ENCODE results near the gene TP53TG5.

The TP53TG5 gene

DNA sequence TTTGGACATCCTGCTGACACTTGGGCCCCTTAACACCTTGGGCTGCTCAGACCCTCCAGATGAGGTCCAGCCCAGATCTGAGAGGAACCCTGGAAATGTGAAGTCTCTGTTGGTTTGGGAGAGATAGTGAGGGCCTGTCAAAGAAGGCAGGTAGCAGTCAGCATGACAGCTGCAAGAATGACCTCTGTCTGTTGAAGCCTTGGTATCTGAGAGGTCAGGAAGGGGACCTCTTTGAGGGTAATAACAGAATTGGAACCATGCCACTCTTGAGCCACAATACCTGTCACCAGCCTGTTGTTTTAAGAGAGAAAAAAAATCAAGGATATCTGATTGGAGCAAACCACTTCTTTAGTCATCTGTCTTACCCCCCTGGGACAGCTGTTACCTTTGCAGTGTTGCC, 11.0 kb downstream of the TP53TG5 start:
- H3K27ac ChIP-seq (ENCODE audit: low read depth, low read length): no peak overlapping the region
- no peaks in the 10 kb centered on the region for H3K27me3 ChIP-seq (ENCODE audit: insufficient read depth, low read length, poor library complexity)
- no peak overlapping the region for H3K56ac ChIP-seq (ENCODE audit: low read length)
- no peak overlapping the region for H2BK15ac ChIP-seq (replicated peaks; ENCODE audit: low read depth)
- H3K4me1 ChIP-seq (ENCODE audit: control insufficient read depth, low read depth, low read length): peaks cover 5% of the 10 kb centered on the region
- peaks cover 2% of the 10 kb centered on the region for H3K36me3 ChIP-seq (ENCODE audit: control insufficient read depth, insufficient read depth, low read length)
- no peak overlapping the region for H3K23ac ChIP-seq (ENCODE audit: low read length)
- H3K79me2 ChIP-seq (ENCODE audit: control insufficient read depth, insufficient read depth, low read length): peaks cover 8% of the 10 kb centered on the region
- no peak overlapping the region for H3K18ac ChIP-seq (ENCODE audit: low read length)
- peaks cover 17% of the 10 kb centered on the region for H3K79me1 ChIP-seq (ENCODE audit: low read length)
- no peak overlapping the region for H4K5ac ChIP-seq (ENCODE audit: low read length)
- no peak overlapping the region for H2BK5ac ChIP-seq (ENCODE audit: low read length)
- H2BK120ac ChIP-seq (ENCODE audit: low read depth, low read length): no peak overlapping the region
- H3K4me2 ChIP-seq (ENCODE audit: low read length): no peak overlapping the region
- DNase-seq: no peak
- no peak overlapping the region for H2AK5ac ChIP-seq (ENCODE audit: low read length)
- H3K9ac ChIP-seq (ENCODE audit: low read length): no peak overlapping the region
- H4K8ac ChIP-seq (ENCODE audit: low read depth, low read length): no peak overlapping the region
- no peak overlapping the region for H3K4me3 ChIP-seq (ENCODE audit: low read length)
- no peak overlapping the region for H3K4ac ChIP-seq (ENCODE audit: low read depth, low read length)

DNA sequence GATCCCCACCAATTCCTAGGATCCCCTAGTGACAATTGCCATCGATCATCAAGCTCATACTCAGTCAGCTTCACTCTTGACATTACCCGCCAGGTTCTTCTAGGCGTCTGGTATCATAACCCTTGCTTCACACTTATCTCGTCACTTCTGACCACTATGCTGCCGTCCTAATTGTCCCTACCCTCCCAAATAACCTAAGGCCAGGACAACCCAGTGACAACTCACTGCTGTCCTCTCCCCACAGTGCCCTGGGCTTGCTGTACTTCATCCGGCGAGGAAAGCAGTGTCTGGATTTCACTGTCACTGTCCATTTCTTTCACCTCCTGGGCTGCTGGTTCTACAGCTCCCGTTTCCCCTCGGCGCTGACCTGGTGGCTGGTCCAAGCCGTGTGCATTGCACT, 11.5 kb downstream of the TP53TG5 start:
- H4K5ac ChIP-seq (ENCODE audit: low read length): no peak overlapping the region
- H3K4ac ChIP-seq (ENCODE audit: low read depth, low read length): no peak overlapping the region
- no peak overlapping the region for H2BK15ac ChIP-seq (replicated peaks; ENCODE audit: low read depth)
- H3K79me2 ChIP-seq (ENCODE audit: control insufficient read depth, insufficient read depth, low read length): peaks cover 8% of the 10 kb centered on the region
- no peak overlapping the region for H3K23ac ChIP-seq (ENCODE audit: low read length)
- no peak overlapping the region for H3K27ac ChIP-seq (ENCODE audit: low read depth, low read length)
- H2BK120ac ChIP-seq (ENCODE audit: low read depth, low read length): no peak overlapping the region
- no CpG with 5 or more reads among the region's 11 CpGs for WGBS (ENCODE audit: extremely low coverage, insufficient coverage, low lambda C conversion rate)
- H3K4me2 ChIP-seq (ENCODE audit: low read length): no peak overlapping the region
- no peak overlapping the region for H3K4me3 ChIP-seq (ENCODE audit: low read length)
- DNase-seq: no peak
- H2AK5ac ChIP-seq (ENCODE audit: low read length): no peak overlapping the region
- H3K4me1 ChIP-seq (ENCODE audit: control insufficient read depth, low read depth, low read length): peaks cover 5% of the 10 kb centered on the region
- peaks cover 2% of the 10 kb centered on the region for H3K36me3 ChIP-seq (ENCODE audit: control insufficient read depth, insufficient read depth, low read length)
- H3K79me1 ChIP-seq (ENCODE audit: low read length): peaks cover 17% of the 10 kb centered on the region
- no peak overlapping the region for H3K9ac ChIP-seq (ENCODE audit: low read length)
- no peaks in the 10 kb centered on the region for H3K27me3 ChIP-seq (ENCODE audit: insufficient read depth, low read length, poor library complexity)
- no peak overlapping the region for H2BK5ac ChIP-seq (ENCODE audit: low read length)
- no peak overlapping the region for H3K18ac ChIP-seq (ENCODE audit: low read length)
- no peak overlapping the region for H3K56ac ChIP-seq (ENCODE audit: low read length)
- H4K8ac ChIP-seq (ENCODE audit: low read depth, low read length): no peak overlapping the region

DNA sequence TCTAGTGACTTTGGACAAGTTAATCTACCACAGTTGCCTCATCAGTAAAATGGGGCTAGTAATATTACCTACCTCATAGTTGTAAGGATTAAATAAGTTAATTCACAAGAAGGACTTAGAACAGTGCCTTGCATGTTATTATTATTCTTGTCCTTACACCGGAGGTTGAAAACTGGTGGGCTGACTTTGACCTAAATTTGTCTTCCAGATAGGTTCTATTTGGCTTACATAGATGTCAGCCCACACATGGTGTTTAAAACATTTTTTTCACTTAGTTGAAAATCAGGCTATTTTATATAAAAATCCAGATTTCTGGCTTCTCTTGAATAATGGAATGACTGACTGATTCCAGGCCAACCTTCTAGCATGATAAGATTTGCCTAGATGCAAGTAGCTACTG, 11.9 kb downstream of the TP53TG5 start:
- H3K79me2 ChIP-seq (ENCODE audit: control insufficient read depth, insufficient read depth, low read length): peaks cover 8% of the 10 kb centered on the region
- H3K4me2 ChIP-seq (ENCODE audit: low read length): no peak overlapping the region
- H2BK15ac ChIP-seq (replicated peaks; ENCODE audit: low read depth): no peak overlapping the region
- no peak overlapping the region for H2AK5ac ChIP-seq (ENCODE audit: low read length)
- no peak overlapping the region for H4K5ac ChIP-seq (ENCODE audit: low read length)
- H2BK5ac ChIP-seq (ENCODE audit: low read length): no peak overlapping the region
- no peak overlapping the region for H3K56ac ChIP-seq (ENCODE audit: low read length)
- no peak overlapping the region for H3K4ac ChIP-seq (ENCODE audit: low read depth, low read length)
- H3K79me1 ChIP-seq (ENCODE audit: low read length): peaks cover 17% of the 10 kb centered on the region
- no peak overlapping the region for H2BK120ac ChIP-seq (ENCODE audit: low read depth, low read length)
- no peak overlapping the region for H4K8ac ChIP-seq (ENCODE audit: low read depth, low read length)
- no peak overlapping the region for H3K4me3 ChIP-seq (ENCODE audit: low read length)
- no peaks in the 10 kb centered on the region for H3K27me3 ChIP-seq (ENCODE audit: insufficient read depth, low read length, poor library complexity)
- no peak overlapping the region for H3K27ac ChIP-seq (ENCODE audit: low read depth, low read length)
- peaks cover 5% of the 10 kb centered on the region for H3K4me1 ChIP-seq (ENCODE audit: control insufficient read depth, low read depth, low read length)
- no peak overlapping the region for H3K18ac ChIP-seq (ENCODE audit: low read length)
- no CpG with 5 or more reads among the region's 1 CpG for WGBS (ENCODE audit: extremely low coverage, insufficient coverage, low lambda C conversion rate)
- H3K23ac ChIP-seq (ENCODE audit: low read length): no peak overlapping the region
- H3K9ac ChIP-seq (ENCODE audit: low read length): no peak overlapping the region
- DNase-seq: no peak
- H3K36me3 ChIP-seq (ENCODE audit: control insufficient read depth, insufficient read depth, low read length): peaks cover 2% of the 10 kb centered on the region

DNA sequence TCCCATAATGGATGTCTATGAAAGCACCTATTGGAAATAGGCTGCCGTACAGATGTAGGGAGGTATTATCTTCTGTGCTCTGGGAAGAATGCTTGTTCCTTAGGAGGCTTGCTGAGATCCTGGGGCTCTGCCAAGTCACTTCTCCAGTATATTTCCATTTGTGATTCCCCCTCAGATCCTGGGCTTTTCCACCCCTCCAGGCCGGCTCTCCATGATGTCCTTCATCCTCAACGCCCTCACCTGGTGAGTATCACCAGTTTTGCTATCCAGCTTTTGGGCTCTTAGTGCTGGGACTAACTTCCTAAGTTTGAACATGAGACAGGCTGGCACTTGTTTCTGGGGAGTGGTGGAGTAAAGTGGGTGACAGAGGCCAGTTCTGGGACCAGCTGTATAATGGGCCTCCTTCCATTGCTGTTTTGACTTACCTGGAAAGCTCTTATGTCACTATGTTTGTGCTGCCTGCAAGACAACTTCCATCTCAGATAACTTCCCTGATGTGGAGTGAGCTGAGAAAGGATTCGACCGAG, 12.6 kb downstream of the TP53TG5 start:
- H3K18ac ChIP-seq (ENCODE audit: low read length): no peak overlapping the region
- WGBS (ENCODE audit: extremely low coverage, insufficient coverage, low lambda C conversion rate): no CpG with 5 or more reads among the region's 5 CpGs

DNA sequence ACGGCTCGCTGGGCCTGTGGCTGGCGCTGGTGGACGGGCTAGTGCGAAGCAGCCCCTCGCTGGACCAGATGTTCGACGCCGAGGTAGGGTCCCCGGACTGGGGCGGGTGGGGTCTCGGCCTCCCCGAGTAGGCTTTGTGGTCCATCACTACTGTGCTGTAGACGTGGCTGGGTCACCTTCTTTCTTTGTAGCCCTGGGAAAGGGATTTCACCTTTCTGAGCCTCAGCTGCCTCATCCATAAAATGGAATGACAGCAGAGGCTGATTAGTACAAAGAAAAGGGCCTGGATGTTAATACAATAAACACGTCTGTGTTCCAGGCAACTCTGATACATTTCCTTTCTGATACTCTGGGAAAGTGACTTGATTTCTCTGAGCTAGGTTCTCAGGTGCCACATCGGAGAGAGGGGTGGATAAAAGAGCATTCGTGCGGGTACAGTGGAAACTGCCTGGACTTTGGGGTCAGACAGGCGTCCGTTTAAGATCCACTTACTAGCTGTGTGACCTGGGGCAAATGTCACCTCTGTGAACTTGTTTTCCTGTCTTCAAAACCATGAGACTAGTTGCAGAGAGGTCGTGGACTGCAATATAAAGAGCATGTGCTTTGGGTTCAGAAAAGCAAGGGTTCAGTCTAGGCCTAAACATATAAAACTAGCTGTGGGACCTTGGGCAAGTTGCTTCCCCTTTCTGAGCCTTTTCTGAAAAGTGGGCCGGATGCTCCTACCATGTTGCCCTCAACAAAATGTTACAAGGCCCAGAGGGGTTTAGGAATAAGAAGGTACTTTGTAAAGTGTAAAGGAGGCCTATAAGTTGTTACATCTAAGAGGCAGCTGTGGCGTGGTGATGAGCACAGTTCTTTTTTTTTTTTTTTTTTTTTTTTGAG, 14.3 kb downstream of the TP53TG5 start:
- Histone ChIP-seq H3K4me2 (ENCODE audit: low read length) (peak overlapping the region; percentile 97), H2BK5ac (ENCODE audit: low read length) (no peak overlapping the region), H3K27ac (ENCODE audit: low read depth, low read length) (no peak overlapping the region), H3K9ac (ENCODE audit: low read length) (peak overlapping the region; percentile 96), H3K4ac (ENCODE audit: low read depth, low read length) (no peak overlapping the region), H4K8ac (ENCODE audit: low read depth, low read length) (no peak overlapping the region), H3K36me3 (ENCODE audit: control insufficient read depth, insufficient read depth, low read length) (peaks cover 2% of the 10 kb centered on the region), H3K79me2 (ENCODE audit: control insufficient read depth, insufficient read depth, low read length) (peaks cover 8% of the 10 kb centered on the region), H3K79me1 (ENCODE audit: low read length) (peaks cover 17% of the 10 kb centered on the region), H2BK15ac (replicated peaks; ENCODE audit: low read depth) (no peak overlapping the region), H3K4me3 (ENCODE audit: low read length) (peak overlapping the region; percentile 96), H2AK5ac (ENCODE audit: low read length) (no peak overlapping the region), H3K56ac (ENCODE audit: low read length) (peak overlapping the region; percentile 99), H3K23ac (ENCODE audit: low read length) (peak overlapping the region; percentile 45), H3K4me1 (ENCODE audit: control insufficient read depth, low read depth, low read length) (peaks cover 5% of the 10 kb centered on the region), H3K27me3 (ENCODE audit: insufficient read depth, low read length, poor library complexity) (no peaks in the 10 kb centered on the region), H4K5ac (ENCODE audit: low read length) (no peak overlapping the region), H2BK120ac (ENCODE audit: low read depth, low read length) (no peak overlapping the region), H3K18ac (ENCODE audit: low read length) (no peak overlapping the region)
- no peak for DNase-seq
- no CpG with 5 or more reads among the region's 23 CpGs for WGBS (ENCODE audit: extremely low coverage, insufficient coverage, low lambda C conversion rate)

More for the DNA sequence above, 12.6 kb downstream of the TP53TG5 start:
- no peak overlapping the region for H3K56ac ChIP-seq (ENCODE audit: low read length)
- no peak overlapping the region for H4K5ac ChIP-seq (ENCODE audit: low read length)
- H3K4me2 ChIP-seq (ENCODE audit: low read length): no peak overlapping the region
- H3K9ac ChIP-seq (ENCODE audit: low read length): no peak overlapping the region
- H3K79me2 ChIP-seq (ENCODE audit: control insufficient read depth, insufficient read depth, low read length): peaks cover 8% of the 10 kb centered on the region
- H2AK5ac ChIP-seq (ENCODE audit: low read length): no peak overlapping the region
- no peak overlapping the region for H3K4me3 ChIP-seq (ENCODE audit: low read length)
- H2BK120ac ChIP-seq (ENCODE audit: low read depth, low read length): no peak overlapping the region
- peaks cover 5% of the 10 kb centered on the region for H3K4me1 ChIP-seq (ENCODE audit: control insufficient read depth, low read depth, low read length)
- no peaks in the 10 kb centered on the region for H3K27me3 ChIP-seq (ENCODE audit: insufficient read depth, low read length, poor library complexity)
- no peak overlapping the region for H2BK15ac ChIP-seq (replicated peaks; ENCODE audit: low read depth)
- no peak for DNase-seq
- H4K8ac ChIP-seq (ENCODE audit: low read depth, low read length): no peak overlapping the region
- H3K27ac ChIP-seq (ENCODE audit: low read depth, low read length): no peak overlapping the region
- no peak overlapping the region for H3K23ac ChIP-seq (ENCODE audit: low read length)
- H3K36me3 ChIP-seq (ENCODE audit: control insufficient read depth, insufficient read depth, low read length): peaks cover 2% of the 10 kb centered on the region
- H3K79me1 ChIP-seq (ENCODE audit: low read length): peaks cover 17% of the 10 kb centered on the region
- H2BK5ac ChIP-seq (ENCODE audit: low read length): no peak overlapping the region
- H3K4ac ChIP-seq (ENCODE audit: low read depth, low read length): no peak overlapping the region
